Measurements from ENCODE around the gene PDIK1L.

Gene PDIK1L

DNA sequence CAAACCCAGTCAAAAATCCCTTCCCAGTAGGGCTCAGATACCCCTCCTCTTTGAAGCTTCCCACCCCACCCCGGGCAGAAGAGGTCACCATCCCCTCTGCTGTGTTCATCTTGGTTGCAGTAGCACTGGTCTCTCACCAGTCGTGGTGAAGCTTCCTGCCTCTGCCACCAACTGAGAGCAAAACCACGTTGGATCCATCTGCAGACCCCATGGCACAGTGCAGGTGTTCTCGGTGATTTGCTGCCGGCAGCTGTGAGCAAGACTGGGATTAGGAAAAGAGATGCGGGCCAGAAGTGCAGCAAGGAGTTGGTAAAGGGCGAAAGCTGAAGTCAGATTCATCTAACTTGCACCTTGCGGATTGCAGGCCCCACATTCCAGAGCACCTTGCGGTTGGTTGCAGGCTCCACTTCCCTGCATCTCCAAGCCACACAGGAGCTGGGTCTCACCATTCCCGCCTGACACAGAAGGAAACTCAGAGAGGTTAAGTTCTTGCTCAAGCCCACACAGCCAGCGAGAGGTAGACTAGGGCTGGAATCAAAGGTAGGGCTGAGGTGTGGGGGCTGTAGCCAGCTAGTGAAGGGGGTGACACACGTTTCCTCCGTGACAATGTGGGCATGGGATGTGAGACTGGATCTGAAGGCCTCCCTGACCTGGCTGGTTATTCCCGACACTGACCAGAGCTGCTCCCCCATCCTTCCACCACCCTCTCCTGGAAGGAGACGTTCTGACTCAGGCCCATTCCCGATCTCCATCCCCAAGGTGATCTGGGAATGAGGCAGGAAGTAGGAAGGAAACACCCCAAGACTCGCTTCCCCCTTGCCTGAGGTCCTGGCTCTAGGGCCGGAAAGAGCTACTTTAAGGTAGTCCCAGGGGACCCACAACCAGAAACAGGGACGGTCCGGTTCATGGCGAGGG is 44.0 kb downstream of the PDIK1L start:
- DNase-seq (ENCODE audit: low read depth in 2 of 2): no peak

GRCh38 chr1:26156285-26157038 is 44.8 kb downstream of the PDIK1L start:
- DNase-seq (ENCODE audit: low read depth in 2 of 2): no peak

DNA sequence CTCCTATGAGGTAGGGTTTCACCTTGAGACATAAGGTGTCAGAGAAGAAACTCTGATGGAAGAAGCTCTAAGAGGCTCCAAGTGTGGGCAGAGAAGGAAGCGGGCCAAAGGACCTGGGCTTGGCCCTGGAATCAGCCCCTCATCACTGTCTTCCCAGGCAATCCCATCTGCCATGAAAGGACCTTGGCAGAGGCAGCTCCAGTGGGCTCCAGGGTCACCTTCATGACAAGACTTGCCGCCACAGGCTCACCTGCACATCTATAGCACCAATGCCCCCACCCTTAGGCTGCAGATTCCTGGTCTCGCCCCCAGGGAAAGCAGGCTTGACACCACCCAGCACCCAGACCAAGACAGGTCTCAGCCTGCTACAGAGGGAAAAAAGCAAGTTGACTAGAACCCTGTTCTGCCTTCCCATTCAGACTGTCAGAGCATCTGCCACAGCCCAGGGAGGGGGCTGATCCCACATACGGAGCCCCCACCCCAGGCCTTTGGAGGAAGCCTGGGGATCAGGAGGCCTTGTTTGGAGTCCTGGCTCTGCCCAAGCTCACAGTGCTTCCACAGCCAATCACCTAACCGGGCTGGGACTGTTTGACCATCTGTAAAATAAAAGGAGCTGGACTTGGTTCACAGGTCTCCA is 46.8 kb downstream of the PDIK1L start:
- no peak for DNase-seq (ENCODE audit: low read depth in 2 of 2)

DNA sequence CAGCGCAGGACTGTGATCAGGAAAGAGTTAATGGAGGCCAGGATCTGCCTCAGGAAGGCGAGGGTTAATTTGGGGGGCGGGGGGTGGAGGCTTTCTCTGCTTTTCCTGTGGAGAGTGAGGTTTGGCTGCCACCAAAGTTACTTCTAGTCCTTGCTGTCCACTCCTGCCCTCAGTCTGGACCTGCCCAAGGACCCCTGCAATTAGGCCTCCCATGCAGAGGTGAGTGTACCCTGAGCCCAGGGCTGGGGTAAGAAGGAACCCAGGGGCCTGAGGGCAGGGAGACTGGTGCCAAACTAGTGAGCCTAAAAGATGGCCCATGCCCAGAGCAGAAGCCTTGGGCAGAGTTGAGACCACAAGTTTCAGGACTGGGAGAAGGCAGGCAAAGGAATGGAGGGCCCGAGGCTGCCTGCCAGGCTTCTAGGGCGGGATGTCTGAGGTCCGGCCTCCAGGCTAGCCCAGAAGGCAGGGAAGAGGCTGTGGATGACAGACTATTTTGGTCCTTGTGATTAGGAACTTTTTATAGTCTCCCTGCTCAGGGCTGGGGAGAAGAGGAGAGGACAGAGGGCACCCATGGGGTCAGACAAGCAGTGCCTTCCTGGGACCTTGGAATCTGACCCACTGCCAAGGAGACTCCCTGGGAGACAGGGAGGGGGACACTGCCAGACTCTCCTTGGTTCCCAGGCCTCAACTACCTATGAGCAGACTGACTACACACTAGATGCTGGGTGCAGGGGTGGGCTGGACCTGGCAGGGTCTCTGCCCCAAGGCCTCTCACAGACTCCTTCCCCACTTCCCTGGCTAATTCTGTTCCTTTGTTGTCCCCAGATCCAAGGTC is 47.5 kb downstream of the PDIK1L start, which contains the start of gene FAM110D:
FAM110D (plus strand) TSS at position 172 of the 835 bp plus-strand sequence. CDS start 2,213 bp downstream, outside the sequence.
- no peak for DNase-seq (ENCODE audit: low read depth in 2 of 2)

- DNase-seq (ENCODE audit: low read depth in 2 of 2): no peak
Measured at GRCh38 chr1:26159743-26160039, 48.1 kb downstream of the PDIK1L start.

GRCh38 chr1:26160527-26161414 is 49.1 kb downstream of the PDIK1L start:
- no peak for DNase-seq (ENCODE audit: low read depth in 2 of 2)

DNA sequence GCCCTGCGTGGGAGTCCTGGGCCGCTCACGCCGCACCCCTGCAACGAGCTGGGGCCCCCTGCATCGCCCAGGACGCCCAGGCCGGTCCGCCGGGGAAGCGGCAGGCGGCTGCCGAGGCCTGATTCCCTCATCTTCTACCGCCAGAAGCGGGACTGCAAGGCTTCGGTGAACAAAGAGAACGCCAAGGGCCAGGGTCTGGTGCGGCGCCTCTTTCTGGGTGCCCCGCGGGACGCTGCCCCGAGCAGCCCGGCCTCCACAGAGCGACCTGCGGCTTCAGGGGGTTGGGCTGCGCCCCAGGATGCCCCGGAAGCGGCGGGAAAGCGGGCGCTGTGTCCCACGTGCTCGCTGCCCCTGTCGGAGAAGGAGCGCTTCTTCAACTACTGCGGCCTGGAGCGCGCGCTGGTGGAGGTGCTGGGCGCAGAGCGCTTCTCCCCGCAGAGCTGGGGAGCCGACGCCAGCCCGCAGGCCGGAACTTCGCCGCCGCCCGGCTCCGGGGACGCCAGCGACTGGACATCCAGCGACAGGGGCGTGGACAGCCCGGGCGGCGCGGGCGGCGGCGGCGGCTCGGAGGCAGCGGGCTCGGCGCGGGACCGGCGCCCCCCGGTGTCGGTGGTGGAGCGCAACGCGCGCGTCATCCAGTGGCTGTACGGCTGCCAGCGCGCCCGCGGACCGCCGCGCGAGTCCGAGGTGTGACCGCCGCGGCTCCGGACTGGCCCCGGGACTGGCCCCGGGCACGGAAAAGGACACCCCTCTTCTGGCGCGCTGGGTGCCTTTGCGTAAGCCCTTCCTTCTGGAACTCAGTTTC is 50.0 kb downstream of the PDIK1L start:
- DNase-seq (ENCODE audit: low read depth in 2 of 2): peak in 1 of 2 donors; percentile 22

GRCh38 chr1:26162220-26162709 is 50.6 kb downstream of the PDIK1L start:
- no peak for DNase-seq (ENCODE audit: low read depth in 2 of 2)

DNA sequence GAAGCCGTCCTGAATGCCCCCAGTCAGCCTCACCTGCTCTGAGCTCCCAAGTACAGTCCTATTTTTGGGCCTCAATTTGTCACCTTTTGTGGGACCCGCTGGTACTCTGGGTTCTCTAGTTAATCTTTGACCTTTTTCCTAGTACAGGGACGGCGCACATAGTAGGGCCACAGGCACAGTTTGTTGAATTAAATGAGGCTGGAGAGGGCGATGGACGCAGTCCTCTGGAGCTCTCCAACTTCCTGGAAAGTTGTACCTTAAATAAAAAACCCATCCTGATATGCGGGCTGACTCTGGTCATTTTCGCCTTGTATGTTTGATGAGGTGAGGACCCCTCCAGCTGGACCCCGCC is 52.0 kb downstream of the PDIK1L start:
- DNase-seq (ENCODE audit: low read depth in 2 of 2): no peak

GRCh38 chr1:26164036-26164860 is 52.6 kb downstream of the PDIK1L start:
- peak in 1 of 2 donors; percentile 34 for DNase-seq (ENCODE audit: low read depth in 2 of 2)

DNA sequence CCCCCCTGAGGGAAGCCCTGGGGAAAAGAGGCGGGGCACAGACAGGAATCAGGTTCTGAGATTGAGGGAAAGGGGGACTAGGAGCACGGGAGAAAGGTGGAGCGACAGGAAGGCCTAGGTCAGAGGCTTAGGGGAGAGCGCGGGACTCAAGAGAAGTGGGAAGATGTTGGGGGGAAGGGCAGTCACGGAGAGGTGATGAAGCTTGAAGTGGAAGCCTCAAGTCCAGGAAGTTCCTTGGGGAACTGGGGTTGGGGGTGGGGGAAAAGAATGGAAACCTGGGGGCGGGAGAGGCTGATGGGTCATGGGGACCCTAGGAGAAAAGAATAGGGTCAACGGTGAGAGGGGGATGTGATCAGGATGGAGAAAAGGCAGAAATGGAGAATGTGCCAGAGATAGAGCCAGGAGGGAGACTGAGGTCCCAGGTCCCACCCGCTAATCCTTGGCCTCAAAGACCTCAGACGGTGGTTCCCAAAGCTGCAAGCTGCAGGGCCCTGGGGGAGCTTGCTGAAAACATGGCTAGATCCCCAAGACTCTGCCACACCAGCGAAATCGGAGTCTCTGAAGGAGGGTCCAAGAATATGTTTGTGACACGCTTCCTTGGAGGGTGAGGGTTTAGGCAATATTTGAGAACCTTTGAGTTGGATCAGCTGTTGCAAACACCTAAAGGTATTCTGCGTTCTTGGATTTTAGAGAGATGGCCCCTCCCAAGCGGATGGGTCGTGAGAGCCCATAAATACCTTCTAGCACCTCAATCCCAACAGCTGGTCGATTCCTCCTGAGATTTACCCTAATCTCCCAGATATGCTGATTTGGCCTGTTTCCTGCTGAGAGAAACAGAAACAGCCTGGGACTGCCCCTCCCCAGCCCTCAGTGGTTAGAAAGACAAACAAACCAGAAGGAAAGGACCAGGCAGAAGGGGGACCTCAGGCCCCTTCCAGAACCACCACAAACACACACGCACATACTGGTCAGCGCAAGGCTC is 53.5 kb downstream of the PDIK1L start:
- no peak for DNase-seq (ENCODE audit: low read depth in 2 of 2)

DNA sequence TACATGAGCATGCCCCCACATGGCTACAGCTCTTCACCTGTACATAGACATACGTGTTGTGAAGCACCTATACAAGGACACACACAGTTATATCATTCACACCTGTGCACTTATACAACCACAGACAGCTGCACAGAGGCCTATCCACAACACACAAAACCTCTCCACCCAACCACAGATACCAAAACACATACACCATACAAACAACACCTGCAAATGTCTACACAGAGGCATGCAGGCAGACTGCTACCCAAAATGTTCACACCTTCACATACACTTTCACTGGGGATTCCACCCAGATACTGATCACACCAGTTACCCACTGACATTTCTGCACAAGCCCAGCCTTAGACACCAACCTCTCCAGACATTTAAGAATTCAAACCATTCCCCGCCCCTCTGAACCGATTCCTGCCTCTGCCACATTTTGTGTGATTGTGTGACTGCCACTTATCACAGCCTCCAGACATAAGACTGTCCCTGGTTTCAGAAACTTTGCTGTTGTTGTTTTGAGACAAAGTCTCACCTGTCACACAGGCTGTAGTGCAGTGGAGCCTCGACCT is 55.2 kb downstream of the PDIK1L start:
- DNase-seq (ENCODE audit: low read depth in 2 of 2): no peak

- DNase-seq (ENCODE audit: low read depth in 2 of 2): no peak
Measured at GRCh38 chr1:26168410-26169197, 57.0 kb downstream of the PDIK1L start, which contains the start of gene C1orf232. Gene C1orf232 (minus strand): TSS chr1:26168963. CDS start chr1:26168499, 464 bp downstream.

DNA sequence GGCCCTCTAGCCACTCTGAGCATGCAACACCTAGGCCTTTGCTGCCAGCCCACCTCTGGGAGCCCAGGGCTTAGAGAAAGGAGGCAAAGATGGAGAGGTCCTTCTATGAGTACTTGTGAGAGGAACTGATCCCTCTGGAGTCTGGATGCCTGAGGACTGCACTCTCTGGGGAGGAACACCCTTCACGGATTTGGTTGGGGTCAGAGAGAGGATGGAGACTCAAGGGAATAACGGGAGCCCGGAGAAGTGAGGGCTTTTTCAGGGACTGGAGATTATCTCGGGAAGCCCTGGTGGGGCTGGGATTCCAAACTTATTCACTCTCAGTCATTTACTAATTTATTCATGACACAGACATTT is 57.6 kb downstream of the PDIK1L start:
- DNase-seq (ENCODE audit: low read depth in 2 of 2): no peak

DNA sequence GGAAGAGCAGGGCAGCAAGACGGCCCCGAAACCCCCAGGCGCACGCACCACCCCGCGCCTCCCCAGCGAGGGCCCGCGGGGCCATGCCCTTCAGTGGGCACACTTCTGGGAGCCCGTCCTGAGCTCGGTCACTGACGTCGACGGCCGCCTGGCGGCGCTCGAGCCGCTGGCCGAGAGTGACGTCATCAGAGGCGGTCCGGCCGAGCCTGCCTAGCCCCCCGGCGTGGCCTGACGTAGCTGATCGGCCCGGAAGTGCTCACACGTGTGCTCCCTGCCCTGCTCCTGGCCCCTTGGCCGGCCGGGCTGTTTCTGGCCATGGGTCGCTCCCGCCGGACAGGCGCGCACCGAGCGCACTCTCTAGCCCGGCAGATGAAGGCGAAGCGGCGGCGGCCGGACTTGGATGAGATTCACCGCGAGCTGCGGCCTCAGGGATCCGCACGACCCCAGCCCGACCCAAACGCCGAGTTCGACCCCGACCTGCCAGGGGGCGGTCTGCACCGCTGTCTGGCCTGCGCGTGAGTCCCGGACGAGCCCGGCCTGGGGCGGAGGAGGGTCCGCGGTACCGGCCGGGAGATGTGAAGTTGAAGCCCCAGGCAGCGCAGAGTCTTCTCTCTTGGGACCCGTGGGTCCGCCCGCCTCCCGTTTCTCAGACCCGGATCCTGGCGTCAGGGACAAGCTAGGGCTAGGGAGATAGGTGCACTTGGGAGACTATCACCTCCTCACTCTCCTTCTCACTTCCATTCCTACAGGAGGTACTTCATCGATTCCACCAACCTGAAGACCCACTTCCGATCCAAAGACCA is 58.2 kb downstream of the PDIK1L start, which contains the start of gene ZNF593:
ZNF593 (plus strand) TSS at position 240 of the 803 bp plus-strand sequence; CDS start at position 316, 76 bp downstream.
- DNase-seq (ENCODE audit: low read depth in 2 of 2): peak; percentile 89

Measured in stimulated activated CD8-positive, alpha-beta memory T cell treated with anti-CD3 and anti-CD28 coated beads, Interleukin-15, amount 100 ng/mL, for 48 hours (primary cell).